H9 (cell line): ENCODE data around the gene SUMO4. TPM values are rescaled to one million over a fixed set of nuclear protein-coding genes. Genes with fewer than 3 reads are reported as not detected.

Experiments used
- DNase-seq: peaks from one replicate; pipeline ENCODE4 v3.0.0-alpha.2; 2017
- H2AFZ ChIP-seq: one replicate; pipeline ENCODE4 v1.6.1; 2013; ENCODE audit warnings: mild to moderate bottlenecking, low read length, control low read depth, moderate library complexity
- H2AK5ac ChIP-seq: 2 replicates; pipeline ENCODE4 v1.6.1; 2013; ENCODE audit warnings: low read length, control low read depth, mixed read lengths; ENCODE audit not compliant: insufficient read length
- H2BK120ac ChIP-seq: one replicate; pipeline ENCODE4 v1.6.1; 2013; ENCODE audit warnings: low read depth, mild to moderate bottlenecking, low read length, control low read depth, inconsistent platforms; ENCODE audit not compliant: poor library complexity, severe bottlenecking
- H2BK12ac ChIP-seq: 2 replicates; pipeline ENCODE4 v1.6.1; 2013; ENCODE audit warnings: low read length, control low read depth, mixed read lengths, low read depth; ENCODE audit not compliant: insufficient read length
- H2BK15ac ChIP-seq: 2 replicates; pipeline ENCODE4 v1.6.1; 2013; ENCODE audit warnings: low read depth, low read length, control low read depth
- H2BK20ac ChIP-seq: one replicate; pipeline ENCODE4 v1.6.1; 2013; ENCODE audit warnings: low read depth, mild to moderate bottlenecking, low read length, control low read depth, inconsistent platforms; ENCODE audit not compliant: poor library complexity, severe bottlenecking
- H2BK5ac ChIP-seq: 2 replicates; pipeline ENCODE4 v1.6.1; 2013; ENCODE audit warnings: low read length, control low read depth, mixed read lengths; ENCODE audit not compliant: insufficient read length
- H3K14ac ChIP-seq: 2 replicates; pipeline ENCODE4 v1.6.1; 2013; ENCODE audit warnings: low read length, control low read depth; ENCODE audit not compliant: insufficient read depth
- H3K18ac ChIP-seq: 2 replicates; pipeline ENCODE4 v1.6.1; 2013; ENCODE audit warnings: low read depth, mild to moderate bottlenecking, mixed read lengths, low read length, control low read depth; ENCODE audit not compliant: insufficient read length
- H3K23ac ChIP-seq: 2 replicates; pipeline ENCODE4 v1.6.1; 2013; ENCODE audit warnings: low read length, control low read depth, mixed read lengths, low read depth; ENCODE audit not compliant: insufficient read length
- H3K23me2 ChIP-seq: 2 replicates; pipeline ENCODE4 v1.6.1; 2013; ENCODE audit warnings: low read depth, mild to moderate bottlenecking, mixed read lengths, low read length, control low read depth; ENCODE audit not compliant: insufficient read length, poor library complexity, severe bottlenecking
- H3K27ac ChIP-seq: 2 replicates; pipeline ENCODE4 v1.5.1; 2013; ENCODE audit warnings: low read length, control low read depth, mixed read lengths, low read depth; ENCODE audit not compliant: insufficient read length
- H3K27me3 ChIP-seq: 2 replicates; pipeline ENCODE4 v1.6.1; 2013; ENCODE audit warnings: low read length, control low read depth, inconsistent platforms; ENCODE audit not compliant: insufficient read depth
- H3K4ac ChIP-seq: 2 replicates; pipeline ENCODE4 v1.6.1; 2013; ENCODE audit warnings: low read depth, mild to moderate bottlenecking, control low read depth, inconsistent platforms, low read length, moderate library complexity
- H3K4me1 ChIP-seq: 2 replicates; pipeline ENCODE4 v1.6.1; 2013; ENCODE audit warnings: low read length, control low read depth, inconsistent platforms; ENCODE audit not compliant: insufficient read depth
- H3K4me2 ChIP-seq: 2 replicates; pipeline ENCODE4 v1.6.1; 2013; ENCODE audit warnings: low read length, control low read depth, mixed read lengths; ENCODE audit not compliant: insufficient read length, insufficient read depth
- H3K56ac ChIP-seq: 2 replicates; pipeline ENCODE4 v1.6.1; 2013; ENCODE audit warnings: low read depth, mild to moderate bottlenecking, mixed read lengths, low read length, control low read depth; ENCODE audit not compliant: insufficient read length
- H3K79me1 ChIP-seq: 2 replicates; pipeline ENCODE4 v1.6.1; 2013; ENCODE audit warnings: low read depth, mild to moderate bottlenecking, moderate library complexity, low read length, control low read depth, inconsistent platforms; ENCODE audit not compliant: insufficient read depth, poor library complexity, severe bottlenecking
- H3K79me2 ChIP-seq: 2 replicates; pipeline ENCODE4 v1.6.1; 2013; ENCODE audit warnings: low read length, control low read depth, inconsistent platforms; ENCODE audit not compliant: insufficient read depth
- H3K9ac ChIP-seq: 2 replicates; pipeline ENCODE4 v1.6.1; 2013; ENCODE audit warnings: low read length, control low read depth, mixed read lengths; ENCODE audit not compliant: insufficient read length; ENCODE audit errors: extremely low read depth
- H3K9me3 ChIP-seq: one replicate; pipeline ENCODE4 v1.6.1; 2013; ENCODE audit warnings: low read depth, low read length, inconsistent platforms; ENCODE audit not compliant: control insufficient read depth
- H3T11ph ChIP-seq: one replicate; pipeline ENCODE4 v1.6.1; 2013; ENCODE audit warnings: mild to moderate bottlenecking, low read length, control low read depth, inconsistent platforms
- H4K20me1 ChIP-seq: one replicate; pipeline ENCODE4 v1.6.1; 2013; ENCODE audit not compliant: control insufficient read depth, insufficient read length, insufficient read depth
- H4K5ac ChIP-seq: 2 replicates; pipeline ENCODE4 v1.6.1; 2013; ENCODE audit warnings: low read depth, mild to moderate bottlenecking, mixed read lengths, low read length, control low read depth; ENCODE audit not compliant: insufficient read length
- H4K8ac ChIP-seq: replicated peaks from 2 replicates; pipeline ENCODE4 v1.6.1; 2013; ENCODE audit warnings: low read length, control low read depth, mixed read lengths, low read depth; ENCODE audit not compliant: insufficient read length
- H4K91ac ChIP-seq: 2 replicates; pipeline ENCODE4 v1.6.1; 2013; ENCODE audit warnings: low read depth, mild to moderate bottlenecking, moderate library complexity, mixed read lengths, low read length, control low read depth; ENCODE audit not compliant: insufficient read length
- H3K27ac Mint-ChIP-seq, 3 experiments: 2 replicates in 2 of 3; 3 replicates in 1 of 3; pipeline ENCODE4 v1.8.0; 2020 to 2021; ENCODE audit warnings: mixed read lengths in 3 of 3, mild to moderate bottlenecking in 1 of 3, moderate library complexity in 1 of 3
- H3K27me3 Mint-ChIP-seq: 2 replicates; pipeline ENCODE4 v1.8.0; 2021; ENCODE audit warnings: low read depth, mild to moderate bottlenecking, moderate library complexity, mixed read lengths
- H3K36me3 Mint-ChIP-seq, 3 experiments: 2 replicates in 2 of 3; 3 replicates in 1 of 3; pipeline ENCODE4 v1.8.0; 2020 to 2021; ENCODE audit warnings: low read depth in 3 of 3, mixed read lengths in 3 of 3; ENCODE audit not compliant: insufficient read depth in 1 of 3
- H3K4me1 Mint-ChIP-seq, 2 experiments: 2 replicates each; pipeline ENCODE4 v1.8.0; 2020; ENCODE audit warnings: mixed read lengths in 2 of 2
- H3K4me3 Mint-ChIP-seq, 2 experiments: 2 replicates in 1 of 2; 3 replicates in 1 of 2; pipeline ENCODE4 v1.8.0; 2020 to 2021; ENCODE audit warnings: mild to moderate bottlenecking in 2 of 2, mixed read lengths in 2 of 2, moderate library complexity in 1 of 2
- H3K9me3 Mint-ChIP-seq, 2 experiments: 2 replicates in 1 of 2; 3 replicates in 1 of 2; pipeline ENCODE4 v1.8.0; 2020; ENCODE audit warnings: mild to moderate bottlenecking in 2 of 2, mixed read lengths in 2 of 2, moderate library complexity in 1 of 2
- WGBS: extraction: QIAGEN DNeasy Blood & Tissue Kit; methylation state at CpG from one replicate; pipeline ENCODE4 v1.1.7; 2013; ENCODE audit warnings: missing lambda C conversion rate, low lambda C conversion rate, mixed read lengths; ENCODE audit not compliant: insufficient read length; ENCODE audit errors: extremely low coverage; 5-methylcytosine and 5-hydroxymethylcytosine counted together
- total RNA-seq: library from RNA; stranded (reverse); gene quantifications from 2 replicates; pipeline ENCODE4 v1.2.1, GENCODE V29; 2021
- TF ChIP-seq, protein P1 (sequence below): fragments of 200-600 bp; sonication (generic); conservative IDR thresholded peaks from 3 replicates; pipeline ENCODE4 v1.8.0; 2021; ENCODE audit warnings: antibody characterized with exemption, mild to moderate bottlenecking

Gene SUMO4
- total RNA-seq, 1 experiment from 2014 or later, result 1.5 TPM

DNA sequence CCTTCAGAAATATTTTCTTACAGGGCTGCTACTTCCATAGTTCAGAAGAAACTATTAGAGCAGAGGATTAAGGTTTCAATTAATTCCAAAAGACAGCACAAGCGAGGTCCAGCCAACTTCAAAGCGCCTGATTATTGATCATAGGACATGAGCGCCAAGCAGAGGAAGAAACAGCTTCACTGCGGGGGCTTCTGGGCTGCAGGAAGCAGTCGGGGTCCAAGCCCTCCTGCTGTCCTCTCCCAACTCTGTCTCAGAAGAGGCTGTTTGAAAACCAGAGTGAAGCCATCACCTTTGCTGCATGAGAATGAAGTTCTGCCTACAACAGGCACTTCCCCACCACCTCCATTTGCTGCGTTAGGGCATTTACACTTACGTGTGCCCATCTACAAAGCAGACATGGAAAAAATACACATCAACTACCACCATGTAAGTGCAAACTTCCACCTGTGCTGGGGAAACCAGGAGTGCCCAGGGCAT lies 23.9 kb downstream of the SUMO4 start:
- Histone ChIP-seq H3K4ac (no peak overlapping the region), H3K56ac (no peak overlapping the region), H3K27ac (no peak overlapping the region), H3K4me2 (no peak overlapping the region), H2BK5ac (no peak overlapping the region), H3T11ph (no peak overlapping the region), H3K4me1 (no peaks in the 10 kb centered on the region), H3K14ac (no peak overlapping the region), H3K23ac (no peak overlapping the region), H4K91ac (no peak overlapping the region), H3K27me3 (no peaks in the 10 kb centered on the region), H3K79me1 (no peaks in the 10 kb centered on the region), H2AK5ac (no peak overlapping the region), H2BK15ac (no peak overlapping the region), H3K23me2 (no peaks in the 10 kb centered on the region), H4K8ac (no peak overlapping the region), H3K9ac (no peak overlapping the region), H3K79me2 (no peaks in the 10 kb centered on the region), H3K18ac (no peak overlapping the region), H4K20me1 (no peaks in the 10 kb centered on the region), H2BK12ac (no peak overlapping the region), H3K9me3 (no peaks in the 10 kb centered on the region), H2AFZ (no peak overlapping the region), H2BK20ac (no peak overlapping the region), H4K5ac (no peak overlapping the region), H2BK120ac (no peak overlapping the region)
- H3K4me1 Mint-ChIP-seq, result peaks cover 12 to 14% of the 10 kb centered on the region in 2 experiments
- H3K4me3 Mint-ChIP-seq, result no peak overlapping the region
- TF ChIP-seq, protein P1, sequence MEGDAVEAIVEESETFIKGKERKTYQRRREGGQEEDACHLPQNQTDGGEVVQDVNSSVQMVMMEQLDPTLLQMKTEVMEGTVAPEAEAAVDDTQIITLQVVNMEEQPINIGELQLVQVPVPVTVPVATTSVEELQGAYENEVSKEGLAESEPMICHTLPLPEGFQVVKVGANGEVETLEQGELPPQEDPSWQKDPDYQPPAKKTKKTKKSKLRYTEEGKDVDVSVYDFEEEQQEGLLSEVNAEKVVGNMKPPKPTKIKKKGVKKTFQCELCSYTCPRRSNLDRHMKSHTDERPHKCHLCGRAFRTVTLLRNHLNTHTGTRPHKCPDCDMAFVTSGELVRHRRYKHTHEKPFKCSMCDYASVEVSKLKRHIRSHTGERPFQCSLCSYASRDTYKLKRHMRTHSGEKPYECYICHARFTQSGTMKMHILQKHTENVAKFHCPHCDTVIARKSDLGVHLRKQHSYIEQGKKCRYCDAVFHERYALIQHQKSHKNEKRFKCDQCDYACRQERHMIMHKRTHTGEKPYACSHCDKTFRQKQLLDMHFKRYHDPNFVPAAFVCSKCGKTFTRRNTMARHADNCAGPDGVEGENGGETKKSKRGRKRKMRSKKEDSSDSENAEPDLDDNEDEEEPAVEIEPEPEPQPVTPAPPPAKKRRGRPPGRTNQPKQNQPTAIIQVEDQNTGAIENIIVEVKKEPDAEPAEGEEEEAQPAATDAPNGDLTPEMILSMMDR, result no peak
- no CpG with 5 or more reads among the region's 7 CpGs for WGBS
- no peak overlapping the region for H3K27ac Mint-ChIP-seq
- no peak for DNase-seq
- H3K36me3 Mint-ChIP-seq, result no peaks in the 10 kb centered on the region
- no peaks in the 10 kb centered on the region for H3K9me3 Mint-ChIP-seq
- H3K27me3 Mint-ChIP-seq, result no peaks in the 10 kb centered on the region; the same call in 1 of the 2 replicates
